T-cell (primary cell): ENCODE results near the gene GRK6. TPM values are rescaled to one million over a fixed set of nuclear protein-coding genes. Genes with fewer than 3 reads are reported as not detected.
A peak's percentile ranks its signal among the peaks of the same experiment; 100 is the strongest.

ENCODE experiments used
- ATAC-seq, 4 experiments: fragments of 200-7000 bp in 3 of 4; fragments of 150-1000 bp in 1 of 4; cut with Tn5 transposase; replicated peaks in 1 of 4; 1 replicate in 3 of 4; 2 replicates in 1 of 4; pipeline ENCODE4 v1.10.0; 2021; ENCODE audit warnings: moderate library complexity in 3 of 4, mild to moderate bottlenecking in 2 of 4, moderate number of reproducible peaks in 1 of 4
- CTCF ChIA-PET, 2 donors: fragments of 300-600 bp; sonication (Branson Sonifier 250); formaldehyde crosslinking; loops; one replicate each; lab custom pipeline; 2022; ENCODE audit warnings: antibody characterized with exemption in 2 of 2; lab: Charles Lee
- POLR2A ChIA-PET, 2 donors: fragments of 300-600 bp; sonication (Branson Sonifier 250); formaldehyde crosslinking; loops; one replicate each; lab custom pipeline; 2022; ENCODE audit warnings: antibody characterized with exemption in 2 of 2; lab: Charles Lee
- DNase-seq, 35 experiments: peaks; one replicate each; pipeline versions ENCODE4 v3.0.0 to v3.0.0-alpha.2; 2013 to 2023
- H3K27ac ChIP-seq: one replicate; pipeline ENCODE4 v1.5.1; 2013; ENCODE audit warnings: low read length
- H3K27me3 ChIP-seq, 2 experiments: replicated peaks in 1 of 2; 1 replicate in 1 of 2; 2 replicates in 1 of 2; pipeline versions ENCODE4 v1.6.1 to v1.7.0; 2013; ENCODE audit warnings: low read length in 1 of 2, mixed read lengths in 1 of 2; ENCODE audit not compliant: control insufficient read depth in 2 of 2, insufficient read depth in 2 of 2; ENCODE audit errors: extremely low read depth in 1 of 2
- H3K36me3 ChIP-seq, 2 donors: 1 replicate in 1 of 2; 2 replicates in 1 of 2; pipeline versions ENCODE4 v1.6.1 to v1.7.0; 2013; ENCODE audit warnings: low read length in 1 of 2; ENCODE audit not compliant: control insufficient read depth in 2 of 2, insufficient read depth in 1 of 2; ENCODE audit errors: extremely low read depth in 1 of 2
- H3K4me1 ChIP-seq, 2 experiments: 1 replicate in 1 of 2; 2 replicates in 1 of 2; pipeline versions ENCODE4 v1.6.1 to v1.7.0; 2013; ENCODE audit warnings: low read length in 2 of 2, mixed read lengths in 1 of 2; ENCODE audit not compliant: insufficient read depth in 2 of 2, control insufficient read depth in 1 of 2; ENCODE audit errors: extremely low read depth in 1 of 2
- H3K4me3 ChIP-seq, 2 donors: 1 replicate in 1 of 2; 2 replicates in 1 of 2; pipeline versions ENCODE4 v1.5.1 to v1.7.0; 2013; ENCODE audit warnings: mild to moderate bottlenecking in 2 of 2, low read length in 1 of 2, moderate library complexity in 1 of 2; ENCODE audit not compliant: control insufficient read depth in 1 of 2; ENCODE audit errors: extremely low read depth in 1 of 2
- H3K9me3 ChIP-seq: 2 replicates; pipeline ENCODE4 v1.7.0; 2013
- H3K27ac Mint-ChIP-seq, 2 donors: one replicate each; pipeline ENCODE4 v1.8.0; 2020 to 2021; ENCODE audit warnings: mild to moderate bottlenecking in 2 of 2, mixed read lengths in 2 of 2
- H3K27me3 Mint-ChIP-seq, 2 donors: one replicate each; pipeline ENCODE4 v1.8.0; 2021 to 2022; ENCODE audit warnings: mixed read lengths in 2 of 2
- H3K36me3 Mint-ChIP-seq: one replicate; pipeline ENCODE4 v1.8.0; 2021; ENCODE audit warnings: mixed read lengths
- H3K4me1 Mint-ChIP-seq, 3 donors: one replicate each; pipeline ENCODE4 v1.8.0; 2020 to 2022; ENCODE audit warnings: mixed read lengths in 3 of 3, mild to moderate bottlenecking in 1 of 3
- H3K4me3 Mint-ChIP-seq, 3 donors: one replicate each; pipeline ENCODE4 v1.8.0; 2020 to 2022; ENCODE audit warnings: mild to moderate bottlenecking in 3 of 3, mixed read lengths in 3 of 3, moderate library complexity in 3 of 3
- H3K9me3 Mint-ChIP-seq, 3 donors: one replicate each; pipeline ENCODE4 v1.8.0; 2020 to 2022; ENCODE audit warnings: mixed read lengths in 3 of 3
- WGBS: methylation state at CpG from one replicate; pipeline ENCODE4 v1.1.5; 2013; ENCODE audit warnings: missing lambda C conversion rate; ENCODE audit not compliant: insufficient coverage; 5-methylcytosine and 5-hydroxymethylcytosine counted together
- total RNA-seq, 35 experiments: library from RNA in 6 of 35; stranded (reverse) in 6 of 35; fragments of 120-200 nt in 1 of 35; gene quantifications; one replicate each; pipeline versions ENCODE4 v1.2.1 to v1.2.4 and lab custom pipeline; 2013 to 2026

GRK6 gene
- total RNA-seq, 5 donors from 2014 or later (not counting 1 experiment from before 2014, with no cell fraction given): 196 to 226 (median 216) TPM

- no peaks in the 10 kb centered on the region for H3K36me3 Mint-ChIP-seq
- no peaks in the 10 kb centered on the region for H3K27me3 Mint-ChIP-seq
- peaks cover 21 to 26% (median 25%) of the 10 kb centered on the region in 3 donors for H3K4me1 Mint-ChIP-seq
- H3K27ac Mint-ChIP-seq: peak overlapping the region; percentile 84 to 86
- ATAC-seq (peak; percentile 29 to 35 (median 31)), DNase-seq (peak; percentile 78 to 98 (median 92))
- H3K36me3 ChIP-seq: peaks cover 0 to 3% of the 10 kb centered on the region in 2 donors
- CTCF ChIA-PET: interaction anchor here (0.6 to 6.4 kb wide), 21 partner anchors 10 to 146 kb away, joined by 3 to 94 read pairs (median 6); partner anchors contain the start of genes GRK6 (in 1 of the 2), LMAN2 (in 1 of the 2), PDLIM7 (in 1 of the 2) and PRR7 (in 1 of the 2)
- POLR2A ChIA-PET: interaction anchor here (0.6 to 2.1 kb wide), 8 partner anchors 10 to 136 kb away, joined by 3 to 7 read pairs (median 4); no protein-coding TSS in a partner anchor
- under 1% methylated on average over 61 of the region's 76 CpGs for whole genome bisulfite sequencing
- no peaks in the 10 kb centered on the region for H3K9me3 ChIP-seq
- H3K27me3 ChIP-seq: peaks cover 0 to 3% of the 10 kb centered on the region in 2 experiments
- H3K4me3 ChIP-seq: peak overlapping the region; percentile 57 to 78
- H3K9me3 Mint-ChIP-seq: no peaks in the 10 kb centered on the region
- H3K4me3 Mint-ChIP-seq: peak overlapping the region; percentile 81 to 85 (median 82)
- H3K27ac ChIP-seq: peak overlapping the region; percentile 76
- peaks cover 0 to 40% of the 10 kb centered on the region in 2 experiments for H3K4me1 ChIP-seq
Observed at GRCh38 chr5:177455661-177456590, 29.4 kb downstream of the GRK6 start.

DNA sequence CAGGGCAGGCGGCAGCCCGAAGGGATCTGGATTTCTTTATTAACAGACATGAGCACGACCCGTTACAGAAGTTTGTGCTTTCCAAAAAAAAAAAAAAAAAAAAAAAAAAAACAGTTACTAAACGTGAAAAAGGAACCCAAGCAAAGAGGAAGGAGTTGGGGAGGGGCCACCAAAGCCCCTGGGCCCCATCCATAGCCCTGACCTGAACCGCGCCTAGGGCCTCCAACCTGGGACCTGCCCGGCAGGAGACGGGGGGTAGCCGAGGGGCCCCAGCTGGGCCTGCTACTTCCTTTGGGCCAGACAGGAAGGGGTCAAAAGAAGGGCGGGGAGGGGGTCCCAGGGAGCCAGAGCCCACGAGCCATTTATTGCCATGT, 30.1 kb downstream of the GRK6 start:
- H3K9me3 Mint-ChIP-seq: no peaks in the 10 kb centered on the region
- peaks cover 0 to 3% of the 10 kb centered on the region in 2 experiments for H3K27me3 ChIP-seq
- H3K36me3 Mint-ChIP-seq: no peaks in the 10 kb centered on the region
- ATAC-seq (no peak), DNase-seq (no peak)
- POLR2A ChIA-PET: no interaction called here
- peaks cover 21 to 28% (median 24%) of the 10 kb centered on the region in 3 donors for H3K4me1 Mint-ChIP-seq
- H3K4me1 ChIP-seq: peaks cover 1 to 39% of the 10 kb centered on the region in 2 experiments
- H3K27ac Mint-ChIP-seq: peak overlapping the region in 1 of 2 donors; percentile 86
- H3K4me3 ChIP-seq: peak overlapping the region in 1 of 2 donors; percentile 57
- no peaks in the 10 kb centered on the region for H3K27me3 Mint-ChIP-seq
- no peaks in the 10 kb centered on the region for H3K9me3 ChIP-seq
- no peak overlapping the region for H3K27ac ChIP-seq
- 40% methylated on average over 4 of the region's 12 CpGs for WGBS
- CTCF ChIA-PET: interaction anchor here (0.7 to 5.1 kb wide), 7 partner anchors 53 to 153 kb away, joined by 3 to 94 read pairs (median 6); no protein-coding TSS in a partner anchor
- no peak overlapping the region for H3K4me3 Mint-ChIP-seq
- peaks cover 0 to 3% of the 10 kb centered on the region in 2 donors for H3K36me3 ChIP-seq

- Histone ChIP-seq H3K9me3 (no peaks in the 10 kb centered on the region), H3K36me3 (peaks cover 0 to 3% of the 10 kb centered on the region in 2 donors), H3K27me3 (peaks cover 0 to 3% of the 10 kb centered on the region in 2 experiments), H3K4me3 (no peak overlapping the region), H3K27ac (no peak overlapping the region), H3K4me1 (peaks cover 3 to 41% of the 10 kb centered on the region in 2 experiments)
- Mint-ChIP-seq H3K4me1 (peaks cover 18 to 27% (median 27%) of the 10 kb centered on the region in 3 donors), H3K27ac (peak overlapping the region; percentile 27 to 52), H3K4me3 (peak overlapping the region; percentile 24 to 31 (median 25)), H3K9me3 (no peaks in the 10 kb centered on the region), H3K27me3 (no peaks in the 10 kb centered on the region), H3K36me3 (no peaks in the 10 kb centered on the region)
- ChIA-PET CTCF (interaction anchor here (0.5 to 5.1 kb wide), 14 partner anchors 17 to 154 kb away, joined by 3 to 94 read pairs (median 4); partner anchors contain the start of genes GRK6 (in 1 of the 2) and PDLIM7 (in 1 of the 2)), POLR2A (no interaction called here)
- WGBS: 88% methylated on average over 7 of the region's 24 CpGs
- ATAC-seq (no peak), DNase-seq (peak in 27 of 35 experiments; percentile 29 to 74 (median 46))
Observed at GRCh38 chr5:177456976-177457851, 30.7 kb downstream of the GRK6 start.

DNA sequence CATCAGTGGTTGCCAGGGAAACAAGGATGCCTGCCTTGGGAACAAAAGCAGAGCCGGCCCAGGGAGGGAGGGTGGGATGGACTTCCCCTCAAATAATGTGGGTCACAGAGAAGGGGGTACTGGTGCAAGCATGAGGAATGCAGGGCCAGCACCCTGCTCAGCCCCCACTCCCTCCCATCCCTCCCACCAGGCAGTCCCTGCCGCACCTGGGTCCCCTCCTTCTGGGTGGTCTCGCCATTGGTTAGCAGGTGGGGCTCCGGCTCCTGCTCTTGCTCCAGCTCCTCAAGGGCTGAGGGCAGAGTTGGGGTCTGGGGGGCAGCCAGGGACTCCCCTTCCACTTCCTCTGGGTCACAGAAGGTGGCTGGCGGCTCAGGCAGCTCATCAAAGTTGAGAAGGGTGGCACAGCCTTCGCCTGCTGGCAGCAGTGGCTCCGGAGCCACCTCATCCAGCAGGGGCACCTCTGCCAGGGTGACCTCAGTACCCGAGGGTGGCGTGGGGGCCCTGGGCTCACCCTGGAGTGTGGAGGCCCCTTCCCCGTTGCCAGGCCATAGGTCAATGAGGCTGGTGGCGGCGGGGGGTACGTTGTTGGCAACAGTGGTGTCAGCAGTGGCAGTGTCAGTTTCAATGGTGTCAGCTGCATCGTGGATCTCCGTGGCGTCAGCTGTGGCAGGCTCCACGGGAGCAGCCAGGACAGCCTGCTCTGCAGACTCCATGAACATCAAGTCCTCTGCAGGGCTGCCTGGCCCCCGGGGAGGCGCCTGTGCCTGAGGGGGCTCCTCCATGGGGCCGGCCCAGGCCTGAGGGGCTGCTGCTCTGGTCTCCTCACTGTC, 31.6 kb downstream of the GRK6 start:
- Histone ChIP-seq H3K36me3 (peaks cover 0 to 3% of the 10 kb centered on the region in 2 donors), H3K9me3 (no peaks in the 10 kb centered on the region), H3K27ac (no peak overlapping the region), H3K4me1 (peaks cover 4 to 40% of the 10 kb centered on the region in 2 experiments), H3K27me3 (peaks cover 0 to 2% of the 10 kb centered on the region in 2 experiments), H3K4me3 (no peak overlapping the region)
- no peaks in the 10 kb centered on the region for H3K36me3 Mint-ChIP-seq
- no peak overlapping the region for H3K4me3 Mint-ChIP-seq
- no peaks in the 10 kb centered on the region for H3K27me3 Mint-ChIP-seq
- H3K27ac Mint-ChIP-seq: peak overlapping the region in 1 of 2 donors; percentile 27
- DNase-seq: no peak
- H3K9me3 Mint-ChIP-seq: no peaks in the 10 kb centered on the region
- WGBS: 90% methylated on average over 15 of the region's 20 CpGs
- peaks cover 19 to 27% (median 27%) of the 10 kb centered on the region in 3 donors for H3K4me1 Mint-ChIP-seq
- ATAC-seq: no peak
- ChIA-PET POLR2A (no interaction called here), CTCF (interaction anchor here (0.5 to 5.1 kb wide), 12 partner anchors 18 to 545 kb away, joined by 3 to 94 read pairs (median 4); partner anchors contain the start of genes GRK6 (in 1 of the 2) and PDLIM7 (in 1 of the 2))

GRCh38 chr5:177458912-177459350, 32.5 kb downstream of the GRK6 start:
- no peak for DNase-seq
- peaks cover 0 to 3% of the 10 kb centered on the region in 2 donors for H3K36me3 ChIP-seq
- no peak for ATAC-seq
- Mint-ChIP-seq H3K27ac (no peak overlapping the region), H3K4me3 (no peak overlapping the region), H3K36me3 (no peaks in the 10 kb centered on the region), H3K9me3 (no peaks in the 10 kb centered on the region), H3K4me1 (peaks cover 11 to 20% (median 18%) of the 10 kb centered on the region in 3 donors), H3K27me3 (no peaks in the 10 kb centered on the region)
- ChIA-PET CTCF (interaction anchor here in 1 of 2 donors (1.4 kb wide), 1 partner anchor 32 kb away, joined by 3 read pairs; the partner anchor contains the start of gene GRK6), POLR2A (no interaction called here)
- H3K27ac ChIP-seq: no peak overlapping the region
- 97% methylated on average over 10 of the region's 14 CpGs for WGBS
- H3K4me1 ChIP-seq: peaks cover 4 to 31% of the 10 kb centered on the region in 2 experiments
- H3K9me3 ChIP-seq: no peaks in the 10 kb centered on the region
- H3K4me3 ChIP-seq: no peak overlapping the region
- H3K27me3 ChIP-seq: no peaks in the 10 kb centered on the region
